Mammary epithelial cell (primary cell): Measurements from ENCODE around the gene MAPK13.
"Not testable (repeated sequence)": the region's sequence is repeated elsewhere in the genome, so short reads cannot be mapped to it uniquely, and the experiment has no call there.

Experiments
- EZH2 ChIP-seq: IDR thresholded peaks from 2 replicates; pipeline ENCODE4 v1.6.1; 2012; ENCODE audit warnings: low read length, inconsistent platforms, borderline replicate concordance
- TF ChIP-seq, protein P1 (sequence below), 2 donors: IDR thresholded peaks in 1 of 2; conservative IDR thresholded peaks in 1 of 2; 2 replicates each; pipeline ENCODE4 v1.5.1; 2011 to 2012; ENCODE audit warnings: inconsistent platforms in 2 of 2, low read length in 2 of 2, mild to moderate bottlenecking in 2 of 2, control low read depth in 1 of 2, low read depth in 1 of 2; ENCODE audit not compliant: insufficient read depth in 1 of 2; ENCODE audit errors: extremely low read depth in 1 of 2

DNA sequence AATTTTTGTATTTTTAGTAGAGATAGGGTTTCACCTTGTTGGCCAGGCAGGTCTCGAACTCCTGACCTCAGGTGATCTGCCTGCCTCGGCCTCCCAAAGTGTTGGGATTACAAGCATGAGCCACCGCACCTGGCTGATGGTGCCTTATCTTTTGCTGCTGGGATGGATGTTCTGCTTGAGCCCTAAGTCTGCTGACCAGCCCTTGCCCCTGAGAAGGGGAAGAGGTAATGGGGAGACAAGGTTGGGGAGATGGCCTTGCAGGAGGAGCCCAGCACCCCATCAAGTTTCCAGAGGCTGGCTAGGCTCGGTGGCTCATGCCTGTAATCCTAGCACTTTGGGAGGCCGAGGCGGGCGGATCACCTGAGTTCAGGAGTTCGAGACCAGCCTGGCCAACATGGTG, 6.0 kb upstream of the MAPK13 start:
- TF ChIP-seq, protein P1, sequence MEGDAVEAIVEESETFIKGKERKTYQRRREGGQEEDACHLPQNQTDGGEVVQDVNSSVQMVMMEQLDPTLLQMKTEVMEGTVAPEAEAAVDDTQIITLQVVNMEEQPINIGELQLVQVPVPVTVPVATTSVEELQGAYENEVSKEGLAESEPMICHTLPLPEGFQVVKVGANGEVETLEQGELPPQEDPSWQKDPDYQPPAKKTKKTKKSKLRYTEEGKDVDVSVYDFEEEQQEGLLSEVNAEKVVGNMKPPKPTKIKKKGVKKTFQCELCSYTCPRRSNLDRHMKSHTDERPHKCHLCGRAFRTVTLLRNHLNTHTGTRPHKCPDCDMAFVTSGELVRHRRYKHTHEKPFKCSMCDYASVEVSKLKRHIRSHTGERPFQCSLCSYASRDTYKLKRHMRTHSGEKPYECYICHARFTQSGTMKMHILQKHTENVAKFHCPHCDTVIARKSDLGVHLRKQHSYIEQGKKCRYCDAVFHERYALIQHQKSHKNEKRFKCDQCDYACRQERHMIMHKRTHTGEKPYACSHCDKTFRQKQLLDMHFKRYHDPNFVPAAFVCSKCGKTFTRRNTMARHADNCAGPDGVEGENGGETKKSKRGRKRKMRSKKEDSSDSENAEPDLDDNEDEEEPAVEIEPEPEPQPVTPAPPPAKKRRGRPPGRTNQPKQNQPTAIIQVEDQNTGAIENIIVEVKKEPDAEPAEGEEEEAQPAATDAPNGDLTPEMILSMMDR (conservative IDR thresholded peaks at IDR 0.05 in 1 of 2, IDR thresholded peaks at IDR 0.05 in 1 of 2; ENCODE audit: extremely low read depth in 1 of 2, insufficient read depth in 1 of 2, low read depth in 1 of 2, low read length in 2 of 2): not testable (repeated sequence)
- TF ChIP-seq EZH2: not testable (repeated sequence)
